Measurements from ENCODE around the gene ZDHHC7. TPM values are rescaled to one million over a fixed set of nuclear protein-coding genes. Genes with fewer than 3 reads are reported as not detected.

The ZDHHC7 gene, protein sequence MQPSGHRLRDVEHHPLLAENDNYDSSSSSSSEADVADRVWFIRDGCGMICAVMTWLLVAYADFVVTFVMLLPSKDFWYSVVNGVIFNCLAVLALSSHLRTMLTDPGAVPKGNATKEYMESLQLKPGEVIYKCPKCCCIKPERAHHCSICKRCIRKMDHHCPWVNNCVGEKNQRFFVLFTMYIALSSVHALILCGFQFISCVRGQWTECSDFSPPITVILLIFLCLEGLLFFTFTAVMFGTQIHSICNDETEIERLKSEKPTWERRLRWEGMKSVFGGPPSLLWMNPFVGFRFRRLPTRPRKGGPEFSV
- 116 and 126 TPM in 2 replicates for total RNA-seq

GRCh38 chr16:85010931-85011845, at the start of gene ZDHHC7:
Gene ZDHHC7 (minus strand): TSS chr16:85011535. CDS start chr16:84990618, 20,917 bp downstream.

GRCh38 chr16:85027349-85027957, 16.1 kb upstream of the ZDHHC7 start, which contains the start of gene KIAA0513:
Gene KIAA0513 (plus strand): TSS chr16:85027795. CDS start chr16:85067072, 39,277 bp downstream.

Other genes with a start within 250 kb of the ZDHHC7 start
- gene CRISPLD2, start 191.6 kb downstream of the ZDHHC7 start, total RNA-seq, result 160 and 200 TPM in 2 replicates
- 23.0 and 23.4 TPM in 2 replicates for gene KIAA0513, start 16.3 kb upstream of the ZDHHC7 start, total RNA-seq
- not detected in 2 replicates for gene CIBAR2, start 100.9 kb upstream of the ZDHHC7 start, total RNA-seq